Loucy (cell line): ENCODE data around the gene PLPPR3.

Experiments
- H2AFZ ChIP-seq: fragments of 200-600 bp; sonication (generic); 2 replicates; pipeline ENCODE4 v1.6.0; 2016; ENCODE audit warnings: antibody characterized with exemption, mild to moderate bottlenecking, low read length, moderate library complexity
- H3F3A ChIP-seq: fragments of 200-600 bp; 2 replicates; pipeline ENCODE4 v1.6.0; 2016; ENCODE audit warnings: antibody characterized with exemption, low read depth, mild to moderate bottlenecking
- H3K27me3 ChIP-seq: fragments of 200-600 bp; sonication (generic); 2 replicates; pipeline ENCODE4 v1.6.1; 2014; ENCODE audit warnings: low read length, mild to moderate bottlenecking; ENCODE audit not compliant: insufficient read depth, poor library complexity, severe bottlenecking
- H3K36me3 ChIP-seq: fragments of 200-600 bp; sonication (generic); 2 replicates; pipeline ENCODE4 v1.6.1; 2016; ENCODE audit warnings: low read length; ENCODE audit not compliant: insufficient read depth
- H3K4me1 ChIP-seq: fragments of 200-600 bp; sonication (generic); 2 replicates; pipeline ENCODE4 v1.5.1; 2014; ENCODE audit warnings: low read length, mild to moderate bottlenecking; ENCODE audit not compliant: insufficient read depth, poor library complexity, severe bottlenecking
- H3K4me2 ChIP-seq: fragments of 200-600 bp; sonication (generic); 2 replicates; pipeline ENCODE4 v1.6.0; 2014; ENCODE audit warnings: antibody characterized with exemption, low read length, low read depth, mild to moderate bottlenecking; ENCODE audit not compliant: poor library complexity, severe bottlenecking
- H3K4me3 ChIP-seq: fragments of 200-600 bp; sonication (generic); 2 replicates; pipeline ENCODE4 v1.5.1; 2014; ENCODE audit warnings: low read length, mild to moderate bottlenecking, mixed read lengths; ENCODE audit not compliant: poor library complexity, severe bottlenecking
- H3K79me2 ChIP-seq: fragments of 200-600 bp; sonication (generic); 2 replicates; pipeline ENCODE4 v1.6.1; 2014; ENCODE audit warnings: low read length; ENCODE audit not compliant: insufficient read depth
- H3K9ac ChIP-seq: fragments of 200-600 bp; sonication (generic); 2 replicates; pipeline ENCODE4 v1.6.0; 2014; ENCODE audit warnings: mild to moderate bottlenecking, low read depth, low read length, moderate library complexity; ENCODE audit not compliant: poor library complexity, severe bottlenecking
- H3K9me2 ChIP-seq: fragments of 200-600 bp; sonication (generic); replicated peaks from 2 replicates; pipeline ENCODE4 v1.6.1; 2016; ENCODE audit warnings: low read depth, low read length, mixed read lengths
- H3K9me3 ChIP-seq: fragments of 200-600 bp; sonication (generic); 2 replicates; pipeline ENCODE4 v1.6.1; 2014; ENCODE audit warnings: mild to moderate bottlenecking, antibody characterized with exemption, low read length, low read depth; ENCODE audit not compliant: insufficient read depth
- H4K20me1 ChIP-seq: fragments of 200-600 bp; sonication (generic); 2 replicates; pipeline ENCODE4 v1.6.0; 2014; ENCODE audit warnings: antibody characterized with exemption, low read length, mild to moderate bottlenecking; ENCODE audit not compliant: insufficient read depth, poor library complexity, severe bottlenecking
- EZH2phosphoT487 ChIP-seq: fragments of 200-600 bp; IDR thresholded peaks from 2 replicates; pipeline ENCODE4 v1.6.1; 2018; ENCODE audit warnings: antibody characterized with exemption, mild to moderate bottlenecking, moderate library complexity, borderline replicate concordance
- TF ChIP-seq, protein P1 (sequence below): fragments of 200-600 bp; sonication (generic); conservative IDR thresholded peaks from 2 replicates; pipeline ENCODE4 v1.5.1; 2014; ENCODE audit warnings: mild to moderate bottlenecking, antibody characterized with exemption, low read length

Gene PLPPR3

DNA sequence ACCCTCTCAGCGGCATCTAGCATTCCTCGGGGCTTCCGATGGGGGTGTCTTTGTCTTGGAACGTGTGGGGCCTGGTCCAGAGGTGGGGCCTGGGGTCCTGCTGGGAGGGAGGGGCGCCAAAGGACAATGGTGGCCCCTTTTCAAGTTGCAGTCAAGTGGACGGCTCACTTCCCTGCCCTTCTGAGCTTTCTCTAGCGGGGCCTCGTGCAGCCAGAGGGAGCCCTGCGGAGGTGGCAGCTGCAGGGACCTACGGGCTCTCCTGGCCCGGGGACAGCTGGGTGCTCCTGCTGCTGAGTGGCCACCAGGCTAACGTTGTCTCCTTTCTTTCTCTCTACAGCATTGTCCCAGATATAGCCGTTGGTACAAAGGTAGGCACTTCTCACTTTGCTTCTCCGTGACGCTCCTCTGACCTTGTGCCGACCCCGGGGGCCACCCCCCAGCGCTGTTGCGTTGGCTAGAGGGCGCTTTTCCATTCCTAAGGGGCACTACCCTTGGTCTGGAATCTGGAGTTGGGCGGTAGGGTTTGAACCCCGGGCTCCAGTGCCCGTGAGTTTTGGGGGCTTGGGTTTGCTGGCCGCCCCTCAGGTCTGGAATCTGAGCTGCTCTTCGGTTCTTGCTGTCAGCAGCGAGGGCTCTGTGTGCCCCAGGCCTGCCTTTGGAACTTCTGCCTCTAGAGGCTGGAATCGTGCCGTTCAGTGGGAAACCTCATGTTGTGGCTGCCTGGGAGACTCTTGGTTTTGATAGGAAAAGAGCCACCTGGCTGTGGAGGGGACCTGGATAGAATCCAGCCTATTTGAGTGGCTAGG lies 22.5 kb downstream of the PLPPR3 start:
- Histone ChIP-seq H3F3A (no peaks in the 10 kb centered on the region), H3K4me2 (peak overlapping the region; percentile 93), H3K9me2 (no peaks in the 10 kb centered on the region), H3K4me3 (peak overlapping the region; percentile 97), H3K27me3 (peaks cover 8% of the 10 kb centered on the region), H3K4me1 (peaks cover 25% of the 10 kb centered on the region), H3K9me3 (no peaks in the 10 kb centered on the region), H2AFZ (no peak overlapping the region), H3K36me3 (peaks cover 48% of the 10 kb centered on the region), H4K20me1 (peaks cover 64% of the 10 kb centered on the region), H3K79me2 (peaks cover 75% of the 10 kb centered on the region), H3K9ac (peak overlapping the region; percentile 98)
- TF ChIP-seq, protein P1, sequence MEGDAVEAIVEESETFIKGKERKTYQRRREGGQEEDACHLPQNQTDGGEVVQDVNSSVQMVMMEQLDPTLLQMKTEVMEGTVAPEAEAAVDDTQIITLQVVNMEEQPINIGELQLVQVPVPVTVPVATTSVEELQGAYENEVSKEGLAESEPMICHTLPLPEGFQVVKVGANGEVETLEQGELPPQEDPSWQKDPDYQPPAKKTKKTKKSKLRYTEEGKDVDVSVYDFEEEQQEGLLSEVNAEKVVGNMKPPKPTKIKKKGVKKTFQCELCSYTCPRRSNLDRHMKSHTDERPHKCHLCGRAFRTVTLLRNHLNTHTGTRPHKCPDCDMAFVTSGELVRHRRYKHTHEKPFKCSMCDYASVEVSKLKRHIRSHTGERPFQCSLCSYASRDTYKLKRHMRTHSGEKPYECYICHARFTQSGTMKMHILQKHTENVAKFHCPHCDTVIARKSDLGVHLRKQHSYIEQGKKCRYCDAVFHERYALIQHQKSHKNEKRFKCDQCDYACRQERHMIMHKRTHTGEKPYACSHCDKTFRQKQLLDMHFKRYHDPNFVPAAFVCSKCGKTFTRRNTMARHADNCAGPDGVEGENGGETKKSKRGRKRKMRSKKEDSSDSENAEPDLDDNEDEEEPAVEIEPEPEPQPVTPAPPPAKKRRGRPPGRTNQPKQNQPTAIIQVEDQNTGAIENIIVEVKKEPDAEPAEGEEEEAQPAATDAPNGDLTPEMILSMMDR, result peak; percentile 33
- no peak for TF ChIP-seq EZH2phosphoT487

DNA sequence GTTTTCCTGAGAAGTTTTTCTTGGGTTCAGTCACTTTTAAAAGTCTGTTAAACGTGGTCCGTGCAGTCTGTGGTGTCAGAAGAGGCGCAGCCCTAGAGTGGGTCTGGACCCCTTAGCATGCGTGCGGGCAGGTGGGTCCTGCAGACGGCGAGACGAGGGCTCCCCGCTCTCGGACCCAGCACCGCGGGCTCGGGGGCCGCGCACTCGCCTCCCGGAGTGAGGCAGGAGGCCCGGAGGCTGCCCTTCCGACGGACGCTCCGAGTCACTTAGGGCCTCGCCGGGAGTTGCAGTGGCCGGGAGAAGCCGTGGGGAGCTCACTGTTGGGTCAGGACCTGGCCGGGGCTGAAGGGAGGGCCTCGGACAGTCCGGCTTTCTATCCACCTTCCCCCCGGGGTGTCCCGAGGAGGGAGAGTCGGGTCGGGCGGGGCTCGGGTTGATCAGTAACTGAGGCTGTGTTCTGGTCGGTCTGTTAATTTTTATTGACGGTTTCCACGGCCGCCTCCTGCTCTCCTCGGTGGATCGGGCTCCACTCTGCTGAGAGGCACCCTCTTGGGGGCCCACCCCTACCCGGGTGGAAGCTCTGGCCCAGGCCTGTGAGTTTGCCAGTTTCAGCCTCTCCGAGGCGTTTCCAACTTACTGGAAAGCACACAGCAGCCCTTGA lies 23.2 kb downstream of the PLPPR3 start:
- TF ChIP-seq, protein P1, result no peak
- no peak for TF ChIP-seq EZH2phosphoT487
- H3K27me3 ChIP-seq, result peaks cover 8% of the 10 kb centered on the region
- H3K36me3 ChIP-seq, result peaks cover 41% of the 10 kb centered on the region
- H3F3A ChIP-seq, result no peaks in the 10 kb centered on the region
- peaks cover 57% of the 10 kb centered on the region for H4K20me1 ChIP-seq
- peak overlapping the region; percentile 98 for H3K9ac ChIP-seq
- H2AFZ ChIP-seq, result no peak overlapping the region
- no peaks in the 10 kb centered on the region for H3K9me2 ChIP-seq
- H3K4me3 ChIP-seq, result peak overlapping the region; percentile 97
- H3K79me2 ChIP-seq, result peaks cover 68% of the 10 kb centered on the region
- no peaks in the 10 kb centered on the region for H3K9me3 ChIP-seq
- H3K4me2 ChIP-seq, result peak overlapping the region; percentile 93
- H3K4me1 ChIP-seq, result peaks cover 25% of the 10 kb centered on the region

DNA sequence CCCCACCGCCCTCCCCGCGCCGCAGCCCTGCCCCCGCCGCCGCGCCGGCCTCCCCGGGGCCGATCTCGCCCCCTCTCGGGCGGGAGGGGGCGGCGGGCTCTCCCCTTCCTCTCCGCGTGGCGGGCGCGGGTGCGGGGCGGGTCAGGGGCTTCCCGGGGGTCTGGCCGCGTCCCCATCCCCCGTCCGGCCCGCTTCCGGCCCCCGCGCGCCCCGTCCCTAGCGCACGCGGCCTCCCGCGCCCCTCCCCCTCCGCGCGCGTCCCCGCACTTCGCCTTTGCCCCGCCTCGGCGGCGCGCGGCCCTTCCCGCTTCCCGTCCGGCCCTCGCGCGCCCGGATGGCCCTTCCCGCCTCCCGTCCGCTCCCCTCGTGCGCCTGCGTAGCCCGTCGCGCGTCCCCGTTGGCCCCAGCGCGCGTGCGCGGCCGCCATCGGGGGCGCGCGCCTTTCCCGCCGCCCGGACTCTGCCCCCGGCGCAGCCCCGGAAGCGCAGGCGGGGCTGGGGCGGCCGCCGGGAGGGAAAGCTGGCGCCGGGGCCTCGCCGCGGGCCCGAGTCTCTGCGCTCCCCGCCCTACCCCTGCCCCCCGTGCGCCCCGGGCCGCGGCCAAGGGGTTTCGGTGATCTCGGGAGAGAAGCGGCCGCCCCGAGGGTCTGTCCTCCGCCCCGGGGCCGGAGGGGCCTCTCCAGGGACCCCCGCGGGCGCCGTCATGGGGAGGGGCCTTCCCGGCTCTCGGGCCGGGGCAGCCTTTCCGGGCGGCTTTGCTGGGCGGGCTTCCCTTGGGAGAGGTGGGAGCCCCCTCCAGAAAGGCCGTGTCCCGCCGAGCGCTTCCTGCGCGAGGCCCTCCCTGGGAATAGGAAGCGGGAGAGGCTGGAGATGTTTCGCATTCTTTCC lies 24.0 kb downstream of the PLPPR3 start:
- no peaks in the 10 kb centered on the region for H3K9me2 ChIP-seq
- H3F3A ChIP-seq, result no peaks in the 10 kb centered on the region
- peaks cover 8% of the 10 kb centered on the region for H3K27me3 ChIP-seq
- peak overlapping the region; percentile 98 for H3K9ac ChIP-seq
- H4K20me1 ChIP-seq, result peaks cover 49% of the 10 kb centered on the region
- peaks cover 60% of the 10 kb centered on the region for H3K79me2 ChIP-seq
- peak overlapping the region; percentile 93 for H3K4me2 ChIP-seq
- no peaks in the 10 kb centered on the region for H3K9me3 ChIP-seq
- H2AFZ ChIP-seq, result no peak overlapping the region
- TF ChIP-seq, protein P1, result no peak
- no peak for TF ChIP-seq EZH2phosphoT487
- peak overlapping the region; percentile 97 for H3K4me3 ChIP-seq
- H3K4me1 ChIP-seq, result peaks cover 25% of the 10 kb centered on the region
- peaks cover 33% of the 10 kb centered on the region for H3K36me3 ChIP-seq
